ENCODE results near the gene ARMH1.
"Not testable (repeated sequence)": the region's sequence is repeated elsewhere in the genome, so short reads cannot be mapped to it uniquely, and the experiment has no call there.

Gene ARMH1

DNA sequence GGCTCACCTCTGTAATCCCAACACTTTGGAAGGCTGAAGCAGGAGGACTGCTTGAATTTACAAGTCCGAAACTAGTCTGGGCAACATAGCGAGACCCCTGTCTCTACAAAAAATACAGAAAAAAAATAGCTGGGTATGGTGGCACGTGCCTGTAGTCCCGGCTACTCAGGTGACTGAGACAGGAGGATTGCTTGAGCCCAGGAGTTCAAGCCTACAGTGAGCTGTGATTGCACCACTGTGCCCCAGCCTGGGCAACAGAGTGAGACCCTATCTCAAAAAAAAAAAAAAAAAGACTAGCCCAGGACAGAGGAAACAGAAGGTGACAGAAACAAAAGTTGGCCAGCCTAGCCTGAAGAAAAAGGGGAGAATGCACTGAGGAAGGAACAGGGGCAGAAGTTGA, 21.2 kb downstream of the ARMH1 start:
- no peak for DNase-seq (ENCODE audit: low read depth)

DNA sequence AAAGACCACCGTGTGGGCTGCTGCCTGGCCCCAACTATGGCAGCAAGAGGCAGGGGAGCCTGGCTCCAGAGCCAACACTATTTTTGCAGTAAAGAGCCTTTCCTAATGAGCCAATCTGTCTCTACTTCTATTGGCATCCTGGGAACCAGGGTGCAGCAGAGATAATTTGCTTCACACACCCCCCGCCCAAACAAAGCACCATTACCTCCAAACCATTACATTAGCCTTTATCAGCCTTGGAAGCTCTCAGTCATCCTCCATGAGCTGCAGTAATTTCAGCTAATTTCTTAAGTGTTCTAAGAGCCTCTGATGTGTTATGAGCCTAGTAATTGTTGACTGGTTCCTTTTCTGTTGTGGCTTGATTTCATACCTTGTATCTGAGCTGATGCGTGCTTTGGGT, 21.6 kb downstream of the ARMH1 start:
- DNase-seq (ENCODE audit: low read depth), result no peak

DNA sequence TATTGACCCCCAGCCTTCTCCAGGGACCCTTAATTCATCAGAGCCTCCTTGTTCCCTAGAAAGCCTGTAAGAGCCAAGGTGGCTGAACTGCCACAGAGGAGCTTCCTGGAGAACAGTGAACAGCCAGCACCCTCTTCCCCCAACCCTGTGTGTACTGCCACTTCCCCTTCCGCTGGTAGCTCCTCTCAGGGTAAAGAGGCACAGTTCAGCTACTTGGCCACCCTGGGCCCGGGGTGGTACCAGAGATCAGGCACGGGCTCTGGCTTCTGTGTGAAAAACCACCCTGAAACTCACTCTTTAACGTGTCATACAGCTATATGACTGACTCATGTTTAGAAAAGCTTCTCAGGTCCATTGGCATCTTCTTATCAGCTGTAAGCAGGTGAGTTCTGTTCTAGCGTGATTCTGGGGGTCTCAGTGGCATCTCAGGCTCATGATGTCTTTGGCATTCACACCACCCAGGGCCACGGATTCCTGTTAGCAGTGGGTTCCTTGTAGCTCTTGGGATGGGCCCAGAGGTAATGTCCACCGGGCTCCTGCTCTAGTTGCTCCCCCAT, 22.4 kb downstream of the ARMH1 start:
- DNase-seq (ENCODE audit: low read depth), result no peak

DNA sequence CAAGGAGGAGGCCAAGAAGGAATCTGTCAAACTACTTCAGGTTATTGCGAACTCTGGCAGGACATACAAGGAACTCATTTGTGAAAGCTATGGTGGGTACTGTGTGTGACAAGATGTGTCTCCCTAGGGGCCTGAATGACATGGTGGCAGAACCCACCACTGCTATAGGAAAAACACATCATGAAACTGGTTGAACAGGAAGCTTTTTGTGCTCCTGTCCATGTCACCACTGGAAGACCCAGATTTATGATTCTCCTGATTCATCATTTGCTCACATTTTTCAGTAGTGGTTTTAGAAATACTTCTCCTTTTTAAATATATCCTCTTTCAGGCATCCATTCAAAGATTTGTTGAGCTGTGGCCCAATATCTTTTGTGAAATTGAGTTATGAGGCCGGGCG, 23.6 kb downstream of the ARMH1 start:
- no peak for DNase-seq (ENCODE audit: low read depth)

DNA sequence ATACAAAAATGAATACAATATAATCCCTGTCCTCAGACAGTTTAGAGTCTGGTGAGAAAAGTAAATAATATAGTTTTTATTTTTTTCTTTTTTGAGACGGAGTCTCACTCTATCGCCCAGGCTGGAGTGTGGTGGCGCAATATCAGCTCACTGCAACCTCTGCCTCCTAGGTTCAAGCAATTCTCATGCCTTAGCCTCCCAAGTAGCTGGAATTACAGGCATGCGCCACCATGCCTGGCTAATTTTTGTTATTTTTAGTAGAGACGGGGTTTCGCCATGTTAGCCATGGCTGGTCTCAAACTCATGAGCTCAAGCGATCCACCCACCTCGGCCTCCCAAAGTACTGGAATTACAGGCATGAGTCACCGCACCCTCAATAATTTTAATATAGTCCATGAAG, 24.9 kb downstream of the ARMH1 start:
- not testable (repeated sequence) for DNase-seq (ENCODE audit: low read depth)

DNA sequence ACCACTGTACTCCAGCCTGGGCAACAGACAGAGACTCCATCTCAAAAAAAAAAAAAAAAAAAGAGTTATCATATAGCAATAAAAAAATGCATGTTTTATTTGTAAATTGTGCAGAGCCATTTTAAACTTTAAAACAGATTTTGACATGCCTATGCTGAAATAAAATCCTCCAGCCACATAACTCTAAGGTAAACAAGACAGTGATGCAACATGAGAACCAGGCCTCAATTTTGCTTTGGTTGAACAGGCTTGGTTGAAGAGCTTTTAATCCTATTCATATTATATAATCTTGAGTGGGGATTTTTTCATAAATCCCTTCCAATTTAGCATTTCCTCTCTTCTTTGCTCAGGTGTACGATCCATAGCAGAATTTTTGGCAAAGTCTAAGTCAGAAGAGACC, 26.1 kb downstream of the ARMH1 start:
- DNase-seq (ENCODE audit: low read depth), result no peak

DNA sequence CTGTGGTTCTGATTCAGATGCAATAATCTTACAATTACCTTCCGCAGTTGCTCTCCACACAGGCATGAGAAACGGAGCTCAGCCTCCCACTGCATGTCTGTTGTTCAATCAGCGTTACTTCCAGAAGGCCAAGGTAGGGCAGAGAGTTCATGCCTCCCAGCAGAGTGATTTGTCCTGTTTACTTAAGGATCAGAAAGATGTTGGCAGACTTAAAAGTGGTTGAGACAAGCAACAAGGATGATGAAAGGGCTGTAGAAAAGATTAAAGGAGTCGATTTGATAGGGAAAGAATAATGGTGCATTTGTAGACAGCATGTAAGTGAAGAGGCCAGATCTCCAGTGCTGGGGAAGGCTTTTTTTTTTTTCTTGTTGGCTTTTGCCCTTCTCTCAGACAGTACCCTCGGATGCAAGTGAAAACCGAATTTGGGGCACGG, 26.6 kb downstream of the ARMH1 start:
- no peak for DNase-seq (ENCODE audit: low read depth)

DNA sequence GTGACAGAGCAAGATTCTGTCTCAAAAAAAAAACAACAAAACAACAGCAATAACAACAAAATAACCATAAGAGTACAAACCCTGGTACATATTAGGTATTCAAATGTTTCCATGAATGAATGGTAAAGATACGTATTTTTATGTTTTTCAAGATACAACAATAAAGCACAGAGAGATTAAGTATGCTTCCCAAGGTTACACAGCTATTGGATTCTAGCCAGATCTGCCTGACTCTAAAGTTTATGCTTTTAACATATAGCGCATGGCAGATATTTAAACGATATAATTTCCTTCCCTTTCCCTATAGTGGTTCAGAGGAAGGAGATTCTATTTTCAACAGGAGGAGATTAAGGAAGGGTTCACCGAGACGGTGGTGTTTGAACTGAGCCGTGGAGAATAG, 31.0 kb downstream of the ARMH1 start:
- no peak for DNase-seq (ENCODE audit: low read depth)

DNA sequence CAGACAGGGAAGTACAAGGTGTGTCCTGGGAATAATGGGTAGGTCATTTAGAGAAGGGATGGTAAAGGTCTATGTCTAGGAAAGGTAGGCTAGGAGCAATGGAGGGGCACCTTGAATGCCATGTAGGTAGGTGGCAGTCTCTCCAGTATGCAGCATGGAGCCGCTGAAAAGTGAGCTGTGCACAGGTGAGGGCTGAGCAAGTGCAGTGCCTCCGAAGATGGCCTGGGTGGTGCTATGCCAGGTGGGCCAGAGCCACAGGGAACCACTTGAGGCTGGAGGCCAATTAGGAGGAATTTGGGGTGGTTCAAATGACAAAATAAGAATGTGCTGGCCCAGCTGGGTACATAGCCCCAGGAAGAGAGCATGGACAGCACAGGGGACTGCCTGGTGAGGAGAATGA, 31.4 kb downstream of the ARMH1 start:
- no peak for DNase-seq (ENCODE audit: low read depth)

DNA sequence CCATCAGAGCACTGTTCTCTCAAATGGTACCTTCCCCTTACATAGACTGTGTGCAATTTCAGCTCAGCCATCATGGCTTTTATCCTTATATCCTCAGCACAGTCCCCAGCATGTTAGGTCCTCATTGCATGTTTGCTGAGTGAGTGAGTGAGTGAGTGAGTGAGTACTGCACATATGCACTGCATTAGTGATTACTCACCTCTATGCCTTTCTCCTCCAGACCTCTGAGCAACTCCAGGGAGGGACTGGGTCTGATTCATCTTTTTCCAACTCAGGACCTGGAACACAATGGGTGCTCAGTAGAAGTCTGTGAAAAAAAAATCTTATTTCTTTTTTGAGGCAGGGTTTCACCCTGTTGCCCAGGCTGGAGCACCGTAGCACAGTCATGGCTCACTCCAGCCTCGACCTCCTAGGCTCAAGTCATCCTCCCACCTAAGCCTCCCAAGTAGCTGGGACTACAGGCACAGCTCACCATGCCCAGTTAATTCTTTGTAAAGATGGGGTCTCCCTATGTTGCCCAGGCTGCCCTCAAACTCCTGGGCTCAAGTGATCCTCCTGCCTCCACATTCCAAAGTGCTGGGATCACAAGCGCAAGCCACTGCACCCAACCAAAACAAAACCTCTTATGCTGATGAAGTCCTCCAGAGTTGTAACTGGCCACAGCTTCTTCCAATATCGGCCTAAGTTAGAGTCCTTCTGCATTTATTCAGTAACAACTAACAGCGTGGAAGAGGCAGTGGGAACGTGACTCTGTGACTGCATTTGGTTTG, 32.8 kb downstream of the ARMH1 start:
- peak; percentile 97 for DNase-seq (ENCODE audit: low read depth)

DNA sequence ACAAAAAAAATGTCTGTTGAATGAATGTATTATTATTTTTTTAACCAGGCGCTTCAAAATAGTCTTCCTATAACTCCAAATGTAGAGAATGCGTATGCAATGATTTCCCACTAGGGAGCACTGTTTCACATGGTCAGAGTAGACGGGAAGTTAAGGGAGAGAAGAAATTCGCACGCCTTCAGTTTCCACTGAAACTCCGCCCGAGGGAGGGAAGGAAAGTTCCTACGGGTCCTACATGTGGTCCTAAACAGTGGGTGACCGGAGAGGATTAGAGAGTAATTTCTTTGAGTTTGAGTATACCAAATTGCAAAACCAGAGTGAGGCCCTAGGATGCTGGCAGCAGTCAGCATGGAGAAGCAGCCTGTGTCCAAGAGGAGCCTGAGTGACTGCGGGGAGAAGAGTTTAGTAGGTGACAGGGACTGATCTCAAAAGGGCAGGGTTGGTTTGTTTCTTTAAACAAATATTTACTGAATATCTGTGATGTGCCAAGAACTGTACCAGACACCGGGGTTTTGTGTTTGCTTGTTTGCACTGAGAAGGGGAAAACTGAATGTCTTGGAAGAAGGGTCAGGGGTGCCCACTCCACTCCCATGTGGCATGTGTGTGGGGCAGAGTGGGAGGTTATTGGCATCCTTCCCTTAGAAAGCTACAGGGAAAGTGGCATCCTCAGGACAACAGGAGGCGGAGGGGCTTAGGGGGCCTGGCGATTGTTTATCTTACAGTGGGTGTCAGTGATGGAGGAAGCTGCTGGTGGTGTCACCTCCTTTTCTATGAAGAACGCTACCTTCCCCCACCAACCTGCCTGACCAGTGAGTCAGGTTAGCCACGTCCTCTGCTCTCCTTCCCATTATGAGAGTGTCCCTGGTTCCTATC, 33.7 kb downstream of the ARMH1 start:
- peak; percentile 60 for DNase-seq (ENCODE audit: low read depth)

DNA sequence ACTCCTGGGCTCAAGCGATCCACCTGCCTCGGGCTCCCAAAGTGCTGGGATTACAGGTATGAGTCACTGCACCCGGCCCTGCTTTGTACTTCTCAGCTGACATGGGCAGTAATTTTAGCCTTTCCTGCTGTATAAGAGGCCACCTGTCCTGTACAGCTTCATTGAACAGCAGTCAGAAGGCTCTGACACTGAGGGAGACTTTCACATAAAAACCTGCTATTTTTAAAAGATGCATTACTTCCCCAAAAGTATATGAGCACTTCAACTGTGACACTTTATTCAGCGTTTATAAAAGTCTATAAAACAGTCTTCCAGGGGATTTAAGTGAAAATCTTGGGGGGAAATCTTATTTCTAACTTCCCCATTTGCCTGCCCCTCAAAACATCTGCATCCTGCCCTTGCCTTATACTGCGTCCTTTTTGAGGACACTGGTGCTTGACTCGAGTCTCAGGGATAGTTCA, 38.8 kb downstream of the ARMH1 start:
- no peak for DNase-seq (ENCODE audit: low read depth)

DNA sequence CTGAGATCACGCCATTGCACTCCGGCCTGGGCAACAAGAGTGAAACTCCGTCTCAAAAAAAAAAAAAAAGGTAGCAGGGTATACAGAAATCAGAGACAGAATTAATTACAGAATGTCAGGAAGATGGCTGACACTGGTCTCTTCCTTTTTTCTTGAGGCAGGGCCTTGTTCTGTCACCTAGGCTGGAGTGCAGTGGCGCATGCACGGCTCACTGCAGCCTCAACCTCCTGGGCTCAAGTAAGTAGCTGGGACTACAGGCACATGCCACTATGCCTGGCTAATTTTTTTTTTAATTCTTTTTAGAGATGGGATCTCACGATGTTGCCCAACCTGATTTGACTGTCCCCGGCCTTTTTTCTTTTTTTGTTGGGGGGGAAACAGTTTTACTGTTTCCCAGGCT, 40.0 kb downstream of the ARMH1 start:
- DNase-seq (ENCODE audit: low read depth), result no peak

DNA sequence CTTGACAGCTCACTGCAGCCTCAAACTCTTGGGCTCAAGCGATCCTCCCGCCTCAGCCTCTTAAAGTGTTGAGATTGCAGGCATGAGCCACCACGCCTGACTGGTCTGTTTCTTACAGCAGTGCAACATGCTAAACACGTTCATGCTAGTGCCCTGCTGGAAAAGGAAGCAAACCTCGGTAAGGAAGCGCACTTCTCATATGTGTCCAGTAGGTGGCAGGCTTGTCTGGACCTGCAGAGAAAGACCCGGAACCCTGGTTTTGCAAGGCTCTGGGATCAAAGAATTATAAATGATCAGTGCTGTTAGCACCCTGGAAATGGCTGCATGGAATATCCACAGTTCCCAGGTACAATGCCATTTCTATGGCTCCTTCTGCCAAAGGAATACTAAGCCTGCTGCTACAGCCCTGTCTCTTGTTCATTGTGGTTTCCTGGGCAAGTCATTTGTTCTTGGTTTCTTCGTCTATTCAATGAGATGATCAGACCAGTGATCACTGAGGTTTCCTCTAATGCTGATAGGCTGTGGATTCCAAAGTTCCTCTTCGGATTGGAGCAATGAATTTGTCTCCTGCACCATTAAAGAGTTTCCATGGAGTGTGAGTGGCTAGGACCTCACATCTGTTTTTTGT, 40.5 kb downstream of the ARMH1 start:
- peak; percentile 81 for DNase-seq (ENCODE audit: low read depth)

DNA sequence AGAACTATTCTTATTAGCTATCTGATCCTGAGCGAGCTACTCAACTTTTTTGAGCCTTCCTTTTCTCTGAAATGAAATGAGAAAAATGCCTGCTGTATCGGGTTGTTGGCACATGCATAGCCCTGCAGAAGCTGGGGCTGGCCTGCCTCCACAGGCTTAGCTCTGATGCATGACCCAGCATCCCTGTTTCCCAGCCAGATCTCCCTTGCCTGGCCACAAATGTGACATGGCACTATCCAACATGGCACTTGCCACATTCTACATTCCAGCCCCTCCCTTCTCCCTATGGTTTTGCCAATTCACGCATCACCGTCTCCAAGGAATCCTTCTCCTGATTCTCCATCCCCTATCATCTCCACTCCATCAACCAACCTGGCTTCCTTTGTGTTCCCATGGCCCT, 42.6 kb downstream of the ARMH1 start:
- no peak for DNase-seq (ENCODE audit: low read depth)

DNA sequence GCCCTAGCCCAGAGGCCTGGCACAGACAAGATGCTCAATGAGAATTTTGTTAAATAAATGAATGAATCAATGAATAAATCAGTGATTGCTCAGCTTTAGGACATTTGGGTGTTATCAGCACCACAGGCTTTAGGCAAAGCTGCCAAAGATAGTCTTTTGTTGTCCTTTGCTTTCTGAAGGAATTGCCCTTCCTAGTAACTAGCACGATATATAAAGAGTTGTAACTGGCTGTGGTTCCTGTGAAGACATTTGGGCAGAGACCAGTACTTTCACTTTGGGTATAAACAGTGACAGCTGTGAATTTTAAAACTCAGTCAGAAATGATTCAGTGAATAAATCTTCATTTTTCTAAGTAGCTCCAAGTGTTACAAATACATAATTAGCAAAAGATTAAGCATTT, 43.1 kb downstream of the ARMH1 start:
- no peak for DNase-seq (ENCODE audit: low read depth)

DNA sequence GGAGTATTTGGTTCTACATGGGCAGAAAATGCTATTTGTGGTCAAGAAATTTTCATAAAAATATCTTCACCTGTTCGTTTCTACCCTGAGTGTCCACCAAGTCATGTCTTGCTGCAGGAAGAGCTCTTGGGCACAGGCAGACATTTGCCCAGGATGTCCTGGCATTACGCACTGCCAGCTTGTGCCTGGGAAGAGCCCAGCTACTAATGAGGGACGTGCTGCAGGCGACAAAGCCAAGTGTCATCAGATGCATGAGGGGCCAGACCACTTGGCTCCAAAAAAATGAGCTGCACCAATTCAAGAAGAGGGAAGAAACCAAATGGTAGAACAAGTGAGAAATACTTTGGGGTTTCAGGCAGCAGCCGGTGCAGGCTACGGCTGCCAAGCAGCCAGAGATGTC, 43.6 kb downstream of the ARMH1 start:
- DNase-seq (ENCODE audit: low read depth), result no peak

DNA sequence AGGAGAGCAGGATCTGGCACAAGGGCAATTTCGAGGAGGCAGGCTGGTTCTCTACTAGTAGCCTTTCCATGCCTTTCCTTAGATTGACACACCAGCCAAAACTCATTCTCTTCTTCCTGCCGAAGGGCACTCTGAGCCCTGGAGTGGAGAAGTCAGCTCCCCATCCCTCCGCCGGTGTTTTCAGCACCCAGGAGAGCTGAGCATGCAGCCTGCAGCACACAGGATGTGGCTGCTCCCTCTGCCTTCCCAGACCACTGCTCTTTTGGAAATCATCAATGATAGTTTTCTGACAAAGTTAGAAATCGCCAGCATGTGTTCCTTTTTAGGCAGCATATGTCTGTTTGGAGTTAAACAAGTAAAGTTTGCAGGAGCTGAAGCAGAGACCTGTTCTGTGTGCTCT, 44.8 kb downstream of the ARMH1 start:
- DNase-seq (ENCODE audit: low read depth), result peak; percentile 34

DNA sequence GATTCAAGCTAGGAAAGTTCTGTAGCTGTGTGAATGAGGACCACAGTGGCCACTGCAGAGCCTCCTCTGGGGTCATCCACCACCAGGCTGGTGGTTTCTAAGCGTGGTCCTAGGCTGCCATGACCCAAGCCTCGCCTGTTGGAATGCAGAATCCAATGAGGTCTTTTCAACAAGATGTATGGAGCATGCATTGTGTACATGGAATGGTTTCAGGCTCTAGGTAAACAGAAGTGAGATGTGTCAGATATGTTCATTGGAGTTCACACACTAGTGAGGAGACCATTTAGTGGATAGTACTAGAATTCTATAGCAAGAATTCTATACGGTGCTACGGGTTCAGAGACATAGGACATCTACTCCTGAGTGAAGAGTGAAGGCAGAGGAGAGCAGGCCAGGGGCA, 45.8 kb downstream of the ARMH1 start:
- DNase-seq (ENCODE audit: low read depth), result peak; percentile 83

DNA sequence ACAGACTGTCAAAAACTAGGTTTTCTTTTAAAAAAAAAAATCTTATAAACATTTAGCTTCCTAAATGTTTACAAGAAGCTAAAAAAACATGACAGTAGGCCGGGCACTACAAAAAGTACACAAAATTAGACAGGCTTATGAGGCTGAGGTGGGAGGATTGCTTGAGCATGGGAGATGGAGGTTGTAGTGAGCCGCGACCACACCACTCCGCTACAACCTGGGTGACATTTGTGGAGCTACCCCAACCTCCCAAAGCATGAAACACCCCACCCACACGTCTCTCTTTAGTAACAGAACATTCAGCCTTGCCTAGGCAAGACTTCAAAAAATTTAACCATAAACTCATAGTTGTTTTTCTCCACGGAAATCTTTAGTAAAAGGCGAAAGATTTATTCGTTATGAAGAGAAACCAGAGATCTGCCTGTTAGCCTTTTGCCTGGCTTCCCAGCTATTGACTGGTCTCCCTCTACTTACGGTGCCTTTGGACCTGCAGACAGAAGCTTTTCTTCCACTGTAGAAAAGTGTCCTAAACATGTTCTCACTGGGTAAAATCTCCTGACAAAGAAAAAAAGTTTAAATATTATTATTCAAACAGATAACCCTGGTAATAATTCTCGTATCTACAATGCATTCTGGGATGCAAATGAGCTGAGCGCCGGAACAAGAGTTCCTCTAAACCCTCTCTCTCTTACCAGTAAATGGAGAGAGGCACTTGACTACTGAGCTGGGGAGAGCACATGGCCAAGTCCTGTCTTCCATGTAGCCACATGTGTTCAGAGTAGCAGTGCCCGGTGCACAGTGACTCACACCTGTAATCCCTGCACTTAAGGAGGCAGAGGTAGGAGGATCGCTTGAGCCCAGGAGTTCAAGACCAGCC, 47.2 kb downstream of the ARMH1 start:
- DNase-seq (ENCODE audit: low read depth), result peak; percentile 95

DNA sequence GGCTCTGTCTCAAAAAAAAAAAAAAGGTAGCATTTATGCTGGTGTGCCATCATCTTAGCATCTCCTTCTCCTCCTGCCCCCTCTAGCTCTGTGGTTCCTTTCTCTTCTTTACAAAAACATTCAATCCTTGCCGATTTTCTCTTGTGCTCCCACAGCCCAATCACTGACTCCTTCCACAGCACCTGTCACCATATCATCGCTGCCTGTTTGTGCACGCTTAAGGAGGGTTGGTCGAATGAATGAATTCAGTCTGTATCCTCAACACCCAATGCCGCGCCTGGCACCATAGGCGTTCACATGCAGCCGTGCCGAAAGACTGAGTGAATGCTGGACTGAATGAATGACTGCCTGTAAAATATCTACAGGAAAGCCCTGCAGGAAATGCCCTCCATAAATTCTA, 48.5 kb downstream of the ARMH1 start:
- no peak for DNase-seq (ENCODE audit: low read depth)

Measured in ELR (cell line).